Brain microvascular endothelial cell (primary cell): Measurements from ENCODE around the gene EIF3L.
A peak's percentile ranks its signal among the peaks of the same experiment; 100 is the strongest.

Source experiments
- DNase-seq: peaks from one replicate; pipeline ENCODE4 v3.0.0-alpha.2; 2020
- H3K27ac ChIP-seq: fragments of 250-450 bp; sonication (Bioruptor Pico); 2 replicates; pipeline ENCODE4 v1.5.1; 2020; ENCODE audit warnings: mild to moderate bottlenecking, moderate library complexity
- H3K27me3 ChIP-seq: fragments of 250-450 bp; sonication (Bioruptor Pico); replicated peaks from 2 replicates; pipeline ENCODE4 v1.5.1; 2020; ENCODE audit warnings: mild to moderate bottlenecking
- H3K36me3 ChIP-seq: fragments of 250-450 bp; sonication (Bioruptor Pico); replicated peaks from 2 replicates; pipeline ENCODE4 v1.5.1; 2020; ENCODE audit warnings: mild to moderate bottlenecking
- H3K4me3 ChIP-seq: 2 replicates; pipeline ENCODE4 v1.5.1; 2011; ENCODE audit warnings: low read depth, mild to moderate bottlenecking, control low read depth, low read length, moderate library complexity
- in situ Hi-C: cut with HindIII; loops from 2 replicates; pipeline ENCODE4 v1.10.0; 2017; ENCODE audit warnings: low sequenced_read_pairs, low pct_ligation_motif_present
- TF ChIP-seq, protein P1 (sequence below): IDR thresholded peaks from 2 replicates; pipeline ENCODE4 v1.5.1; 2011; ENCODE audit warnings: low read depth, mild to moderate bottlenecking, moderate library complexity, low read length, control low read depth, inconsistent platforms; ENCODE audit errors: missing control alignments

EIF3L gene

DNA sequence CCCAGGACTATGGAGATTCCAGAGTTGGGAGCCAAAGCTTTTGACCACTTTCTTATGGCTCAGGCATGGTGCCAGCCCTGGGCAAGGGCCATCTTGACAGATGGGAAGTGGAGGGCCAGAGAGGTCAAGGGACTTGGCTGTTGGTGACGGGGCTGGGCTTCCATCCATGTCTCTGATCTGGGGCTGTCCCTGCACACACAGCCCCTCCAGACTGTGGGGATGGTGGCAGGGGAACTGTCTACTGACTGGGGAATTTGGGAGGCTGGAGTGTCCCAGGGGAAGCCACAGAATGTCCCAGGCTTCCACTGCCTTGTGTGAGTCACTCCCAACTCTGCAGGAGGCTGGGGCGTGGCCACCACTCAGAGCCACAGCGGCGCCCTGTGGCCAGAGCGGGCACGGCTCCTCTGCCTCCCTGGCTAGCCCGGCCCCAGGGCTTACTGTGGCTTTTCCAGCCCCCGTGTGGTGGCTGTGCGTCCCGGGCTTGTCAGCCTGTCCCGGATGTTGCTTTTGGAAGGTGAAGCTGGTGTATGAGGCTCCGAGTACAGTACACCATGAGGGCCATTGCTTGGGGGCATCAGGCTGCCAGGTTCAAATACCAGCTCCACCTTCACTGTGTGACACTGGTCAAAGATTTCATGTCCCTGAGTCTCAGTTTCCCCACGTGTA lies 84.6 kb downstream of the EIF3L start:
- Histone ChIP-seq H3K27ac (peak overlapping the region; percentile 54), H3K27me3 (no peaks in the 10 kb centered on the region), H3K4me3 (no peak overlapping the region), H3K36me3 (peaks cover 50% of the 10 kb centered on the region)
- in situ Hi-C loops: no loop called here
- DNase-seq: peak; percentile 93
- TF ChIP-seq, protein P1, sequence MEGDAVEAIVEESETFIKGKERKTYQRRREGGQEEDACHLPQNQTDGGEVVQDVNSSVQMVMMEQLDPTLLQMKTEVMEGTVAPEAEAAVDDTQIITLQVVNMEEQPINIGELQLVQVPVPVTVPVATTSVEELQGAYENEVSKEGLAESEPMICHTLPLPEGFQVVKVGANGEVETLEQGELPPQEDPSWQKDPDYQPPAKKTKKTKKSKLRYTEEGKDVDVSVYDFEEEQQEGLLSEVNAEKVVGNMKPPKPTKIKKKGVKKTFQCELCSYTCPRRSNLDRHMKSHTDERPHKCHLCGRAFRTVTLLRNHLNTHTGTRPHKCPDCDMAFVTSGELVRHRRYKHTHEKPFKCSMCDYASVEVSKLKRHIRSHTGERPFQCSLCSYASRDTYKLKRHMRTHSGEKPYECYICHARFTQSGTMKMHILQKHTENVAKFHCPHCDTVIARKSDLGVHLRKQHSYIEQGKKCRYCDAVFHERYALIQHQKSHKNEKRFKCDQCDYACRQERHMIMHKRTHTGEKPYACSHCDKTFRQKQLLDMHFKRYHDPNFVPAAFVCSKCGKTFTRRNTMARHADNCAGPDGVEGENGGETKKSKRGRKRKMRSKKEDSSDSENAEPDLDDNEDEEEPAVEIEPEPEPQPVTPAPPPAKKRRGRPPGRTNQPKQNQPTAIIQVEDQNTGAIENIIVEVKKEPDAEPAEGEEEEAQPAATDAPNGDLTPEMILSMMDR: peak; percentile 99
